Measurements from ENCODE around the gene KCNK3.
A peak's percentile ranks its signal among the peaks of the same experiment; 100 is the strongest.
"Not testable (repeated sequence)": the region's sequence is repeated elsewhere in the genome, so short reads cannot be mapped to it uniquely, and the experiment has no call there.

Gene KCNK3

GRCh38 chr2:26733413-26733812, 40.9 kb downstream of the KCNK3 start:
- DNase-seq, result no peak

GRCh38 chr2:26735097-26735496, 42.6 kb downstream of the KCNK3 start:
- no peak for DNase-seq

- DNase-seq, result no peak
These were observed 43.5 kb downstream of the KCNK3 start for GRCh38 chr2:26735883-26736588.

GRCh38 chr2:26737221-26737620, 44.7 kb downstream of the KCNK3 start:
- DNase-seq, result no peak

GRCh38 chr2:26738481-26738880, 46.0 kb downstream of the KCNK3 start:
- no peak for DNase-seq

GRCh38 chr2:26739514-26739913, 47.0 kb downstream of the KCNK3 start:
- DNase-seq, result no peak

- no peak for DNase-seq
These were observed 47.8 kb downstream of the KCNK3 start for GRCh38 chr2:26740346-26740745.

GRCh38 chr2:26740890-26741302, 48.4 kb downstream of the KCNK3 start:
- no peak for DNase-seq

GRCh38 chr2:26742048-26742770, 49.7 kb downstream of the KCNK3 start:
- DNase-seq, result no peak

- DNase-seq, result no peak
These were observed 51.3 kb downstream of the KCNK3 start for GRCh38 chr2:26743852-26744251.

GRCh38 chr2:26744953-26745352, 52.4 kb downstream of the KCNK3 start:
- DNase-seq, result no peak

GRCh38 chr2:26745609-26746327, 53.2 kb downstream of the KCNK3 start:
- peak; percentile 52 for DNase-seq

GRCh38 chr2:26746934-26747333, 54.4 kb downstream of the KCNK3 start:
- no peak for DNase-seq

- DNase-seq, result not testable (repeated sequence)
These were observed 57.4 kb downstream of the KCNK3 start for GRCh38 chr2:26749787-26750420.

- not testable (repeated sequence) for DNase-seq
These were observed 57.9 kb downstream of the KCNK3 start for GRCh38 chr2:26750467-26750866.

- DNase-seq, result no peak
These were observed 60.1 kb downstream of the KCNK3 start for GRCh38 chr2:26752656-26753055.

- DNase-seq, result no peak
These were observed 62.0 kb downstream of the KCNK3 start for GRCh38 chr2:26754539-26754938.

- DNase-seq, result peak; percentile 11
These were observed 62.6 kb downstream of the KCNK3 start for GRCh38 chr2:26754972-26755670.

- DNase-seq, result no peak
These were observed 63.8 kb downstream of the KCNK3 start for GRCh38 chr2:26756337-26756736.

GRCh38 chr2:26757873-26758789, 65.6 kb downstream of the KCNK3 start:
- DNase-seq, result no peak

- DNase-seq, result no peak
These were observed 66.3 kb downstream of the KCNK3 start for GRCh38 chr2:26758790-26759321.

All from NCI-H1092 treated with DMSO at 0.1 percent for 48 hours (cell line).